ENCODE data around the gene USP54. TPM values are rescaled to one million over a fixed set of nuclear protein-coding genes. Genes with fewer than 3 reads are reported as not detected.

Gene USP54
- total and polyA plus RNA-seq, 9 of the 15 experiments (the other 6 are each of a cell fraction or from before 2014, with no cell fraction given), result 3.8 to 40.1 (median 16.9) TPM

DNA sequence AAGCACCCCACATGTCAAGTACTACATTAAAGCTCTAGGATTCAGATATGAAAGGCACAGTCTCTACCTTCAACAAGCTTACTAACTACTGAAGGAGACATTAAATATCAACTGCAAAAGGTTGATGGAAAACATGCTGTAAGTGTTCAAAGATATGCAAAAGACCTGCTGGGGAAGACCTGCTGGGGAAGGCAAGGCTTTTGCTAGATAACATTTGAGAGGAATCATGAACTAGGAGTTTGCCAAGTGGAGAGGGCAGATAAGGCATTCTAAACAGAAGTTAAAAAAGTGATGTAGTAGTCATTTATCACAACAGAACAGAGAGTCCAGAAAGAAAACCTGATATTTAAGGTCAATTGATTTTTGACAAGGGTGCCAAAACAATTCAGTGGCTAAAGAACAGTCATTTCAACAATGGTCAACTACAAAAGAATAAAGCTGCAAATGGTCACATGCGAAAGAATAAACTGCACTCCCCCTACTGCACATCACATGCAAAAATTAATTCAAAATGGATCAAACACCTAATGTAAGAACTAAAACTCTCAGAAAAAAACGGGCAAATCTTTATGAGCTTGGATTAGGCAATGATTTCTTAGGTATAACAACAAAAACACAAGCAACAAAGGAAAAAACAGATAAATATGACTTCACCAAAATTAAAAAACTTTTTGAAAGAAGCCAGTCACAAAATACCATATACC, 134.8 kb downstream of the USP54 start (continued):
- TF ChIP-seq, protein P1, sequence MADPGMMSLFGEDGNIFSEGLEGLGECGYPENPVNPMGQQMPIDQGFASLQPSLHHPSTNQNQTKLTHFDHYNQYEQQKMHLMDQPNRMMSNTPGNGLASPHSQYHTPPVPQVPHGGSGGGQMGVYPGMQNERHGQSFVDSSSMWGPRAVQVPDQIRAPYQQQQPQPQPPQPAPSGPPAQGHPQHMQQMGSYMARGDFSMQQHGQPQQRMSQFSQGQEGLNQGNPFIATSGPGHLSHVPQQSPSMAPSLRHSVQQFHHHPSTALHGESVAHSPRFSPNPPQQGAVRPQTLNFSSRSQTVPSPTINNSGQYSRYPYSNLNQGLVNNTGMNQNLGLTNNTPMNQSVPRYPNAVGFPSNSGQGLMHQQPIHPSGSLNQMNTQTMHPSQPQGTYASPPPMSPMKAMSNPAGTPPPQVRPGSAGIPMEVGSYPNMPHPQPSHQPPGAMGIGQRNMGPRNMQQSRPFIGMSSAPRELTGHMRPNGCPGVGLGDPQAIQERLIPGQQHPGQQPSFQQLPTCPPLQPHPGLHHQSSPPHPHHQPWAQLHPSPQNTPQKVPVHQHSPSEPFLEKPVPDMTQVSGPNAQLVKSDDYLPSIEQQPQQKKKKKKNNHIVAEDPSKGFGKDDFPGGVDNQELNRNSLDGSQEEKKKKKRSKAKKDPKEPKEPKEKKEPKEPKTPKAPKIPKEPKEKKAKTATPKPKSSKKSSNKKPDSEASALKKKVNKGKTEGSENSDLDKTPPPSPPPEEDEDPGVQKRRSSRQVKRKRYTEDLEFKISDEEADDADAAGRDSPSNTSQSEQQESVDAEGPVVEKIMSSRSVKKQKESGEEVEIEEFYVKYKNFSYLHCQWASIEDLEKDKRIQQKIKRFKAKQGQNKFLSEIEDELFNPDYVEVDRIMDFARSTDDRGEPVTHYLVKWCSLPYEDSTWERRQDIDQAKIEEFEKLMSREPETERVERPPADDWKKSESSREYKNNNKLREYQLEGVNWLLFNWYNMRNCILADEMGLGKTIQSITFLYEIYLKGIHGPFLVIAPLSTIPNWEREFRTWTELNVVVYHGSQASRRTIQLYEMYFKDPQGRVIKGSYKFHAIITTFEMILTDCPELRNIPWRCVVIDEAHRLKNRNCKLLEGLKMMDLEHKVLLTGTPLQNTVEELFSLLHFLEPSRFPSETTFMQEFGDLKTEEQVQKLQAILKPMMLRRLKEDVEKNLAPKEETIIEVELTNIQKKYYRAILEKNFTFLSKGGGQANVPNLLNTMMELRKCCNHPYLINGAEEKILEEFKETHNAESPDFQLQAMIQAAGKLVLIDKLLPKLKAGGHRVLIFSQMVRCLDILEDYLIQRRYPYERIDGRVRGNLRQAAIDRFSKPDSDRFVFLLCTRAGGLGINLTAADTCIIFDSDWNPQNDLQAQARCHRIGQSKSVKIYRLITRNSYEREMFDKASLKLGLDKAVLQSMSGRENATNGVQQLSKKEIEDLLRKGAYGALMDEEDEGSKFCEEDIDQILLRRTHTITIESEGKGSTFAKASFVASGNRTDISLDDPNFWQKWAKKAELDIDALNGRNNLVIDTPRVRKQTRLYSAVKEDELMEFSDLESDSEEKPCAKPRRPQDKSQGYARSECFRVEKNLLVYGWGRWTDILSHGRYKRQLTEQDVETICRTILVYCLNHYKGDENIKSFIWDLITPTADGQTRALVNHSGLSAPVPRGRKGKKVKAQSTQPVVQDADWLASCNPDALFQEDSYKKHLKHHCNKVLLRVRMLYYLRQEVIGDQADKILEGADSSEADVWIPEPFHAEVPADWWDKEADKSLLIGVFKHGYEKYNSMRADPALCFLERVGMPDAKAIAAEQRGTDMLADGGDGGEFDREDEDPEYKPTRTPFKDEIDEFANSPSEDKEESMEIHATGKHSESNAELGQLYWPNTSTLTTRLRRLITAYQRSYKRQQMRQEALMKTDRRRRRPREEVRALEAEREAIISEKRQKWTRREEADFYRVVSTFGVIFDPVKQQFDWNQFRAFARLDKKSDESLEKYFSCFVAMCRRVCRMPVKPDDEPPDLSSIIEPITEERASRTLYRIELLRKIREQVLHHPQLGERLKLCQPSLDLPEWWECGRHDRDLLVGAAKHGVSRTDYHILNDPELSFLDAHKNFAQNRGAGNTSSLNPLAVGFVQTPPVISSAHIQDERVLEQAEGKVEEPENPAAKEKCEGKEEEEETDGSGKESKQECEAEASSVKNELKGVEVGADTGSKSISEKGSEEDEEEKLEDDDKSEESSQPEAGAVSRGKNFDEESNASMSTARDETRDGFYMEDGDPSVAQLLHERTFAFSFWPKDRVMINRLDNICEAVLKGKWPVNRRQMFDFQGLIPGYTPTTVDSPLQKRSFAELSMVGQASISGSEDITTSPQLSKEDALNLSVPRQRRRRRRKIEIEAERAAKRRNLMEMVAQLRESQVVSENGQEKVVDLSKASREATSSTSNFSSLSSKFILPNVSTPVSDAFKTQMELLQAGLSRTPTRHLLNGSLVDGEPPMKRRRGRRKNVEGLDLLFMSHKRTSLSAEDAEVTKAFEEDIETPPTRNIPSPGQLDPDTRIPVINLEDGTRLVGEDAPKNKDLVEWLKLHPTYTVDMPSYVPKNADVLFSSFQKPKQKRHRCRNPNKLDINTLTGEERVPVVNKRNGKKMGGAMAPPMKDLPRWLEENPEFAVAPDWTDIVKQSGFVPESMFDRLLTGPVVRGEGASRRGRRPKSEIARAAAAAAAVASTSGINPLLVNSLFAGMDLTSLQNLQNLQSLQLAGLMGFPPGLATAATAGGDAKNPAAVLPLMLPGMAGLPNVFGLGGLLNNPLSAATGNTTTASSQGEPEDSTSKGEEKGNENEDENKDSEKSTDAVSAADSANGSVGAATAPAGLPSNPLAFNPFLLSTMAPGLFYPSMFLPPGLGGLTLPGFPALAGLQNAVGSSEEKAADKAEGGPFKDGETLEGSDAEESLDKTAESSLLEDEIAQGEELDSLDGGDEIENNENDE (IDR thresholded peaks at IDR 0.05; ENCODE audit: low read depth, low read length), result no peak
- TF ChIP-seq ZKSCAN3 (CRISPR knock-in tag; IDR thresholded peaks at IDR 0.05) (no peak), ZC3H11A (IDR thresholded peaks at IDR 0.05; ENCODE audit: low read depth, low read length) (no peak), TRIM28 (IDR thresholded peaks at IDR 0.05) (peak; percentile 97), SREBF2 (CRISPR knock-in tag; IDR thresholded peaks at IDR 0.05) (no peak), FOXA3 (CRISPR knock-in tag; conservative IDR thresholded peaks at IDR 0.05 in 1 of 2, IDR thresholded peaks at IDR 0.05 in 1 of 2) (no peak; a peak in 1 of 4 replicates), MAFG (tag; conservative IDR thresholded peaks at IDR 0.05) (peak; percentile 73), PTBP1 (IDR thresholded peaks at IDR 0.05; ENCODE audit: low read depth, low read length) (no peak), CREB1 (IDR thresholded peaks at IDR 0.05) (peak; percentile 86), CREB1 (CRISPR knock-in tag; IDR thresholded peaks at IDR 0.05) (no peak), XRCC3 (IDR thresholded peaks at IDR 0.05) (peak; percentile 90), SP1 (CRISPR knock-in tag; IDR thresholded peaks at IDR 0.05) (peak; percentile 41; the same call in 1 of the 2 replicates), ARID3B (CRISPR knock-in tag; IDR thresholded peaks at IDR 0.05; ENCODE audit: borderline replicate concordance) (no peak), RBM15 (IDR thresholded peaks at IDR 0.05; ENCODE audit: insufficient read depth, low read length) (no peak)

All from K562 (cell line).